ENCODE measurements around the gene CDK14. TPM values are rescaled to one million over a fixed set of nuclear protein-coding genes. Genes with fewer than 3 reads are reported as not detected.

The CDK14 gene
- polyA plus RNA-seq, 1 donor from 2014 or later = 25.1 TPM

DNA sequence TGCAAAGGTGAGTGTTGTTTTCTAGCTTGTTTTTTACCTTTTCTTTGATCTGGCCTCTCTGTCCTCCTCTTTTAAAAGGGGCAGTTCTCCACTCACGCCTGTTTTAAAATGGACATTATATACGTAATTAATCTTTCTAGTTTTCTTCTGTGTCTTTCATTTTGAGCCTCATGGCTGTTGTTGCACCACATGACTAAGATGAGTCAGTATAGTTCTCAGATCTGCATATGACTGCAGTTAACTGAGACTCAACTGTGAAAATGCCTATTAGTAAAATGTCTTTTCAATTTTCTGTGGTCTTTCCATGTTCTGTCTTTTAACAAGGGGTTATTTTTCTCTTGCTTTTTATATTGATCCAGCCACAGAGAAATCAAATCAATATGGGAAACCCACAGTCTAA is 296.1 kb downstream of the CDK14 start:
- Histone ChIP-seq H3K9me3 (ENCODE audit: low read length) (no peaks in the 10 kb centered on the region), H3K4me3 (ENCODE audit: low read length) (no peak overlapping the region), H3K27me3 (ENCODE audit: insufficient read depth, low read depth, low read length) (no peaks in the 10 kb centered on the region), H3K9ac (ENCODE audit: low read length) (no peak overlapping the region), H3K79me2 (replicated peaks; ENCODE audit: insufficient read depth, low read length) (no peaks in the 10 kb centered on the region), H3K36me3 (ENCODE audit: insufficient read depth, low read length) (no peaks in the 10 kb centered on the region), H3K27ac (ENCODE audit: low read length) (no peak overlapping the region), H2AFZ (ENCODE audit: low read depth, low read length) (no peak overlapping the region), H4K20me1 (ENCODE audit: insufficient read depth) (no peaks in the 10 kb centered on the region), H3K4me2 (ENCODE audit: low read length) (no peak overlapping the region), H3K9me2 (ENCODE audit: insufficient read depth, low read length) (no peaks in the 10 kb centered on the region), H3F3A (ENCODE audit: insufficient read depth, low read length, poor library complexity, severe bottlenecking) (no peaks in the 10 kb centered on the region)
- no peak for TF ChIP-seq MXI1 (conservative IDR thresholded peaks at IDR 0.05; ENCODE audit: poor library complexity, severe bottlenecking)
- no peak for TF ChIP-seq SMC3 (conservative IDR thresholded peaks at IDR 0.05; ENCODE audit: poor library complexity)
- TF ChIP-seq, protein P1, sequence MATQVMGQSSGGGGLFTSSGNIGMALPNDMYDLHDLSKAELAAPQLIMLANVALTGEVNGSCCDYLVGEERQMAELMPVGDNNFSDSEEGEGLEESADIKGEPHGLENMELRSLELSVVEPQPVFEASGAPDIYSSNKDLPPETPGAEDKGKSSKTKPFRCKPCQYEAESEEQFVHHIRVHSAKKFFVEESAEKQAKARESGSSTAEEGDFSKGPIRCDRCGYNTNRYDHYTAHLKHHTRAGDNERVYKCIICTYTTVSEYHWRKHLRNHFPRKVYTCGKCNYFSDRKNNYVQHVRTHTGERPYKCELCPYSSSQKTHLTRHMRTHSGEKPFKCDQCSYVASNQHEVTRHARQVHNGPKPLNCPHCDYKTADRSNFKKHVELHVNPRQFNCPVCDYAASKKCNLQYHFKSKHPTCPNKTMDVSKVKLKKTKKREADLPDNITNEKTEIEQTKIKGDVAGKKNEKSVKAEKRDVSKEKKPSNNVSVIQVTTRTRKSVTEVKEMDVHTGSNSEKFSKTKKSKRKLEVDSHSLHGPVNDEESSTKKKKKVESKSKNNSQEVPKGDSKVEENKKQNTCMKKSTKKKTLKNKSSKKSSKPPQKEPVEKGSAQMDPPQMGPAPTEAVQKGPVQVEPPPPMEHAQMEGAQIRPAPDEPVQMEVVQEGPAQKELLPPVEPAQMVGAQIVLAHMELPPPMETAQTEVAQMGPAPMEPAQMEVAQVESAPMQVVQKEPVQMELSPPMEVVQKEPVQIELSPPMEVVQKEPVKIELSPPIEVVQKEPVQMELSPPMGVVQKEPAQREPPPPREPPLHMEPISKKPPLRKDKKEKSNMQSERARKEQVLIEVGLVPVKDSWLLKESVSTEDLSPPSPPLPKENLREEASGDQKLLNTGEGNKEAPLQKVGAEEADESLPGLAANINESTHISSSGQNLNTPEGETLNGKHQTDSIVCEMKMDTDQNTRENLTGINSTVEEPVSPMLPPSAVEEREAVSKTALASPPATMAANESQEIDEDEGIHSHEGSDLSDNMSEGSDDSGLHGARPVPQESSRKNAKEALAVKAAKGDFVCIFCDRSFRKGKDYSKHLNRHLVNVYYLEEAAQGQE (IDR thresholded peaks at IDR 0.05; ENCODE audit: borderline replicate concordance) = no peak
- TF ChIP-seq, protein P2, sequence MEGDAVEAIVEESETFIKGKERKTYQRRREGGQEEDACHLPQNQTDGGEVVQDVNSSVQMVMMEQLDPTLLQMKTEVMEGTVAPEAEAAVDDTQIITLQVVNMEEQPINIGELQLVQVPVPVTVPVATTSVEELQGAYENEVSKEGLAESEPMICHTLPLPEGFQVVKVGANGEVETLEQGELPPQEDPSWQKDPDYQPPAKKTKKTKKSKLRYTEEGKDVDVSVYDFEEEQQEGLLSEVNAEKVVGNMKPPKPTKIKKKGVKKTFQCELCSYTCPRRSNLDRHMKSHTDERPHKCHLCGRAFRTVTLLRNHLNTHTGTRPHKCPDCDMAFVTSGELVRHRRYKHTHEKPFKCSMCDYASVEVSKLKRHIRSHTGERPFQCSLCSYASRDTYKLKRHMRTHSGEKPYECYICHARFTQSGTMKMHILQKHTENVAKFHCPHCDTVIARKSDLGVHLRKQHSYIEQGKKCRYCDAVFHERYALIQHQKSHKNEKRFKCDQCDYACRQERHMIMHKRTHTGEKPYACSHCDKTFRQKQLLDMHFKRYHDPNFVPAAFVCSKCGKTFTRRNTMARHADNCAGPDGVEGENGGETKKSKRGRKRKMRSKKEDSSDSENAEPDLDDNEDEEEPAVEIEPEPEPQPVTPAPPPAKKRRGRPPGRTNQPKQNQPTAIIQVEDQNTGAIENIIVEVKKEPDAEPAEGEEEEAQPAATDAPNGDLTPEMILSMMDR (IDR thresholded peaks at IDR 0.05; ENCODE audit: poor library complexity, severe bottlenecking) = no peak
- no peak for TF ChIP-seq POLR2AphosphoS5 (IDR thresholded peaks at IDR 0.05)
- no peak for TF ChIP-seq EP300 (conservative IDR thresholded peaks at IDR 0.05; ENCODE audit: poor library complexity, severe bottlenecking)
- no peak for TF ChIP-seq EZH2 (IDR thresholded peaks at IDR 0.05; ENCODE audit: borderline replicate concordance, insufficient read depth, low read length, poor library complexity, severe bottlenecking)
- no peak for TF ChIP-seq TAF1 (IDR thresholded peaks at IDR 0.05; ENCODE audit: low read depth)
- TF ChIP-seq RAD21 (conservative IDR thresholded peaks at IDR 0.05) = no peak

DNA sequence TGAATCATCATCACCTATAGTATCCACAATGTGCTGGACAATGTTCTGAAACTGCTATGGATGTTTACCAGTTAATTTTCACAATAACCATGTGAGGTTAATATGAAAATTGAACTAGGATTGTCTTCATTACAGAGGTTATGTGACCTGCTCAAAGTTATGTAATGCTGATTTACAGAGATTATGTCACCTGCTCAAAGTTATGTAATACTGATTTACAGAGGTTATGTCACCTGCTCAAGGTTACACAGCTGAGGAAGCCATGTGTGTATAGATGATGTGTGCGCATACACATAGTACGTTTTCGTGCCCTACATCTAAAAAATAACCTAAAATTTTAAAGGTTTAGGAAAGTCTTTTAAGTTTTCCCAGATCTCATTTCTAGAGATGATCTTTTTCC is 298.0 kb downstream of the CDK14 start:
- TF ChIP-seq, protein P1 (IDR thresholded peaks at IDR 0.05; ENCODE audit: borderline replicate concordance) = no peak
- TF ChIP-seq SMC3 (conservative IDR thresholded peaks at IDR 0.05; ENCODE audit: poor library complexity) (no peak), MXI1 (conservative IDR thresholded peaks at IDR 0.05; ENCODE audit: poor library complexity, severe bottlenecking) (no peak), POLR2AphosphoS5 (IDR thresholded peaks at IDR 0.05) (no peak), TAF1 (IDR thresholded peaks at IDR 0.05; ENCODE audit: low read depth) (no peak), EP300 (conservative IDR thresholded peaks at IDR 0.05; ENCODE audit: poor library complexity, severe bottlenecking) (no peak), EZH2 (IDR thresholded peaks at IDR 0.05; ENCODE audit: borderline replicate concordance, insufficient read depth, low read length, poor library complexity, severe bottlenecking) (no peak), RAD21 (conservative IDR thresholded peaks at IDR 0.05) (no peak)
- TF ChIP-seq, protein P2 (IDR thresholded peaks at IDR 0.05; ENCODE audit: poor library complexity, severe bottlenecking) = no peak
- no peaks in the 10 kb centered on the region for H3K9me2 ChIP-seq (ENCODE audit: insufficient read depth, low read length)
- H3K4me3 ChIP-seq (ENCODE audit: low read length) = no peak overlapping the region
- H3K79me2 ChIP-seq (replicated peaks; ENCODE audit: insufficient read depth, low read length) = no peaks in the 10 kb centered on the region
- no peak overlapping the region for H3K9ac ChIP-seq (ENCODE audit: low read length)
- no peak overlapping the region for H3K4me2 ChIP-seq (ENCODE audit: low read length)
- H3K27ac ChIP-seq (ENCODE audit: low read length) = no peak overlapping the region
- no peak overlapping the region for H2AFZ ChIP-seq (ENCODE audit: low read depth, low read length)
- no peaks in the 10 kb centered on the region for H4K20me1 ChIP-seq (ENCODE audit: insufficient read depth)
- H3F3A ChIP-seq (ENCODE audit: insufficient read depth, low read length, poor library complexity, severe bottlenecking) = no peaks in the 10 kb centered on the region
- no peaks in the 10 kb centered on the region for H3K36me3 ChIP-seq (ENCODE audit: insufficient read depth, low read length)
- no peaks in the 10 kb centered on the region for H3K27me3 ChIP-seq (ENCODE audit: insufficient read depth, low read depth, low read length)
- no peaks in the 10 kb centered on the region for H3K9me3 ChIP-seq (ENCODE audit: low read length)
